Right renal cortex interstitium (tissue), 3 donors: ENCODE data around the gene TPRX1. TPM values are rescaled to one million over a fixed set of nuclear protein-coding genes. Genes with fewer than 3 reads are reported as not detected.
A peak's percentile ranks its signal among the peaks of the same experiment; 100 is the strongest.
"Not testable (repeated sequence)": the region's sequence is repeated elsewhere in the genome, so short reads cannot be mapped to it uniquely, and the experiment has no call there.

Source experiments
- DNase-seq, 3 donors: peaks; one replicate each; pipeline ENCODE4 v3.0.0-alpha.2; 2013; ENCODE audit warnings: low read depth in 3 of 3, low spot score in 2 of 3
- polyA plus RNA-seq, 3 donors: library from polyadenylated mRNA; unstranded; fragments of 120-200 nt; gene quantifications; one replicate each; pipeline ENCODE4 v1.2.1, GENCODE V29; 2013; ENCODE audit not compliant: insufficient read length in 3 of 3

The TPRX1 gene
- polyA plus RNA-seq = not detected

- DNase-seq = not testable (repeated sequence)
These were observed at the start of gene TPRX1 for GRCh38 chr19:47804451-47804850. Gene TPRX1, minus strand, starts transcription at chr19:47804551. Its CDS starts 12 bp downstream, at chr19:47804539.

- DNase-seq = no peak
These were observed 48.7 kb upstream of the TPRX1 start for GRCh38 chr19:47853003-47853402.

- no peak for DNase-seq
These were observed 44.6 kb upstream of the TPRX1 start for GRCh38 chr19:47848823-47849473.

GRCh38 chr19:47848425-47848822, 44.1 kb upstream of the TPRX1 start:
- DNase-seq = no peak

- DNase-seq = no peak
These were observed 38.6 kb upstream of the TPRX1 start for GRCh38 chr19:47842941-47843340.

- DNase-seq = peak in 2 of 3 donors; percentile 21 to 43
These were observed 35.6 kb upstream of the TPRX1 start for GRCh38 chr19:47839913-47840312.

GRCh38 chr19:47839411-47839810, 35.1 kb upstream of the TPRX1 start:
- DNase-seq = no peak

- no peak for DNase-seq
These were observed 31.7 kb upstream of the TPRX1 start for GRCh38 chr19:47836038-47836437.

- no peak for DNase-seq
These were observed 28.4 kb upstream of the TPRX1 start for GRCh38 chr19:47832723-47833122.

GRCh38 chr19:47826800-47827199, 22.4 kb upstream of the TPRX1 start:
- DNase-seq = no peak

GRCh38 chr19:47824396-47824795, 20.0 kb upstream of the TPRX1 start:
- DNase-seq = no peak

- no peak for DNase-seq
These were observed 17.2 kb upstream of the TPRX1 start, which contains the start of gene CRX for GRCh38 chr19:47821460-47822020. Gene CRX, plus strand, starts transcription at chr19:47821937. Its CDS starts 12,507 bp downstream, at chr19:47834444.

- DNase-seq = no peak
These were observed 16.1 kb upstream of the TPRX1 start for GRCh38 chr19:47820410-47820809.

GRCh38 chr19:47819858-47820257, 15.5 kb upstream of the TPRX1 start:
- no peak for DNase-seq

- DNase-seq = not testable (repeated sequence)
These were observed 13.9 kb upstream of the TPRX1 start for GRCh38 chr19:47818221-47818620.

- DNase-seq = not testable (repeated sequence)
These were observed 11.9 kb upstream of the TPRX1 start for GRCh38 chr19:47816270-47816669.

- no peak for DNase-seq
These were observed 9.6 kb upstream of the TPRX1 start for GRCh38 chr19:47813995-47814328.

GRCh38 chr19:47813304-47813994, 9.1 kb upstream of the TPRX1 start:
- peak in 2 of 3 donors; percentile 21 to 35 for DNase-seq

GRCh38 chr19:47806435-47806834, 2.1 kb upstream of the TPRX1 start:
- DNase-seq = no peak

- DNase-seq = no peak
These were observed 962 bp upstream of the TPRX1 start for GRCh38 chr19:47805313-47805712.

- DNase-seq = not testable (repeated sequence)
These were observed 680 bp downstream of the TPRX1 start for GRCh38 chr19:47803671-47804070.

- not testable (repeated sequence) for DNase-seq
These were observed 1.2 kb downstream of the TPRX1 start for GRCh38 chr19:47803148-47803547.
